GM18517 (cell line): Measurements from ENCODE around the gene SFXN2.

Source experiments
- ATAC-seq: cut with Tn5 transposase; IDR thresholded peaks from one replicate; pipeline ENCODE4 v1.9.1; 2021; ENCODE audit warnings: mild to moderate bottlenecking, moderate library complexity; ENCODE audit not compliant: unreplicated experiment

The SFXN2 gene

DNA sequence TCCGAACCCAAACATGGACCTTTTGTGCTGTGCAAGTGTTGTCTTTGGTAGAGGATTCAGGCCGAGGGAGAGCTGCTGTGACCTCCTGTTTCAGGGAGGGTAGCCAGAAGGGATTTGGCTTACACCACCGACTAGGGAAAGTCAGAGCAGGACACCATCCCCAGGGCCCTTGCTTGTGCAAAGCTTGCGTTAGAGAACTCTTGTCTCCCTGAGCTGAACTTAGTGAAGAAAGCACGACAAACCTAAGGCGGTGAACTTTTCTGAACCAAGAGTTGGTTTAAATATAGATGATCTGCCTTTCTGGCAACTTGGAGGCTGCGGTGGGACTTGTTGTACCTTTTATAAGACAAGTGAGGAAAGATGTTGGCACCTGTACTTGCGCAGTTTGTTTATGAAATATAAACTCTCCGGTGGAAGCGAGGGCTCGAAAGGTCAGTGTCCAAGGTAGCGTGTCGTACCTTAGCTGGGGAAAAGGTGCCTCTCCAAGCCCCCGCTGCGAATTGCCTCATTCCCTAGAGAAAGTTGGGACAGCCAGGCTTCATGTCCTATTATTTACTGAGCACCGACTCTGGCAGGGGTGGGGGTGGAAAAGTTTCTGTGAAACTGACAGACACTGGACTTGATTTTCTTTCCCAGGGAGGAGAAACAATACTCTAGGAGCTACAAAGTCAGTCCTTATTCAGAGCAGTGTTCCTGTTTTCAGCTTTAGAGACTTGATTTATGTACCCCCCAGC lies 60.9 kb downstream of the SFXN2 start:
- ATAC-seq, result no peak

DNA sequence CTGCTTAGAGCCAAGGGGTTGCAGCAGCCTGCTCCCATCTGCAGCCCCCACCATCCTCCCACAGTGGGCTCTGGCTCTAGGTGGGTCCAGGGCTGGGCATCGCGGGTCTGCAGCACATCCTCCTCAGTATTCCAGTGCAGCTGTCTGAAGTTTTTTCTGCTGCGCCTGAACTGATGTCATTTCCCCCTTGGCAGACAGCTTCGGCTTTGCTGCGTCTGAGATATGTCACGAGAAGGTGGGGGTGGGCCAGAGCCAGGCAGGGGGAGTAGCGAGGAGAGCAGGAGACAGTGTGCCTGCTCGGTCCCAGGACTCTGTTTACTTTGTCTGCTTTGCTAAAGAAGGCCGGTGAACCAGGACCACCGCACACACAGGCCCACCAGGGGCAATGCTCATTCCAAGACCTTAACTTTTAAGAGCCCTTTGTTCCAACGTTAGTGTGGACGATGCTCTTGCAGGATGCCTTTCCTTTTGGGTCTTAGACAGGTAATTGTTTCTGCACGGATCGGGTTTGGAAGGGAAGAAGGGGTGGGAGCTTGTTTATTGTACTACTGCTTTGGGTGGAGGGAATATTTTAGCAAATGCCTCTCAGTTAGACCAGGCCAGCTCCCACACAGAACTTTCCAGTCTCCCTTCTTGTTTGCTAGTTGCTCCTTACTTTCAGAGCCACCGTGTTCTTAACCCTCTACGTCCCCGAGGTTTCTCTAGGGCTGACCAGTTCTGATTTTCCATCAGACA lies 61.7 kb downstream of the SFXN2 start:
- no peak for ATAC-seq

- ATAC-seq, result no peak
Observed at GRCh38 chr10:102776779-102777456, 62.5 kb downstream of the SFXN2 start.

DNA sequence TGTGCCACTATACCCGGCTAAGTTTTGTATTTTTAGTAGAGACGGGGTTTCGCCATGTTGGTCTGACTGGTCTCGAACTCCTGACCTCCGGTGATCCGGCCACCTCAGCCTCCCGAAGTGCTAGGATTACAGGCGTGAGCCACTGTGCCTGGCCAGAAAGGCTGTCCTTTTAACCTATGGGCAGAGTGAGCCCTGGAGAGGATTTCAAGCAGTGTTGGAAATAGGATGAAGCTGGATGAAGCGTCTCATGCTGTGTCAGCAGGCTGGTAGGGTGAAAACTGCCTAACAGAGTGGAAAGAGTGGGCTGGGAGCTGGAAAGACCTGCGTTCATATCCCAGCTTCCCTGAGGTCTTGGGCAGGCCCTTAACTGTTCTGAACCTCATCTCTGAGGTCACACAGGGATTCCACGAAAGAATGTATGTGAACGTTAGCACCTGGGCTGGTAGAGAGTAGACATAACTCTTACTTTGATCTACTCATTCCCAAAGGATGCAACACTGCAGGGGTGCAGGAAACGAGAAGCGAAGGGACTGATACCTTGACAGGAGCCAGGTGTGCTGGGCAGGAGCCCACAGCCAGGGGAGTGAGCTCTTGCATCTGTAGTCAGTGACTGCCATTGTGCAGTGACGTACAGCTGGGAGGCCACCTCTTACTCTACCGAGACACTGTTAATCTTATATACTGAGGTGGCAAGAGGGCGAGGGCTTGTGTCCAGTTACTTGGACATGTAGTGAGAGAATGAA lies 63.4 kb downstream of the SFXN2 start:
- no peak for ATAC-seq

GRCh38 chr10:102778781-102779180 lies 64.3 kb downstream of the SFXN2 start:
- no peak for ATAC-seq

GRCh38 chr10:102779680-102780526 lies 65.5 kb downstream of the SFXN2 start:
- no peak for ATAC-seq

DNA sequence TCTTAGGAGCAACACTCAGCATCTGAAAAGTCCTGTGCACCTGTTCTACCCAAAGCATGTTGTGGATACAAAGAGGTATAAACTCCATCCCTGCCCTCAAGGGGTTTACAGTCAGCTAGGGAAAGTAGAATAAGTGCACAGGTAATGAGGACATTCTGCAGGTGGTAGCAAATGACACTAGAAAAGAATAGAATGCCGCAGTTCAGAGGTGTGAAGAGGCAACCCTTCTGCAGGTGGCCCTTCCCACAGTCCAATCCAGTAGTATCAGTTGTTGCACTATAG lies 66.0 kb downstream of the SFXN2 start:
- no peak for ATAC-seq

- no peak for ATAC-seq
Observed at GRCh38 chr10:102781090-102781920, 66.9 kb downstream of the SFXN2 start.

DNA sequence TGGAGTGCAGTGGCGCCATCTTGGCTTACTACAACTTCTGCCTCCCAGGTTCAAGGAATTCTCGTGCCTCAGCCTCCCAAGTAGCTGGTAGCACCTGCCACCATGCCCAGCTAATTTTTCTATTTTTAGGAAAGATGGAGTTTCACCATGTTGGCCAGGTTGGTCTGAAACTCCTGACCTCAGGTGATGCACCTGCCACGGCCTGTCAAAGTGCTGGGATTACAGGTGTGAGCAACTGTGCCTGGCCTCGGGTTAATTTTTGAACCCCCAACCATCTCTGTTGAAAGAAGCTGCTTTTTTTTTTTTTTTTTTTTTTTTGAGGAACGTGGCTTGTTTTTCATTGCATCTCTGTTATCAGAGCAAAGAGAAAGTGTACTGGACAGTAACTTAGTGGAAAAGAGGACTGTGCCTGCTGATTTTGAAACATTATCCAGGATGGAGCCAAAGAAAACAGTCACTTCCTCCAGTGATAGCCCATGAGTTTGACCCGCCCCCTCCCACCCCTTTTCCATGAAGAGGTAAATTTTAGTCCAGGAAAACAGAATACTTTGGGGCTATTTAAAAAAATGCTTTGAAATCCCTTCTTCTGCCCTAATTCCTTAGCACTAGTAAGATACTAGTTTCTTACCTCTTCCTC lies 67.6 kb downstream of the SFXN2 start:
- no peak for ATAC-seq

DNA sequence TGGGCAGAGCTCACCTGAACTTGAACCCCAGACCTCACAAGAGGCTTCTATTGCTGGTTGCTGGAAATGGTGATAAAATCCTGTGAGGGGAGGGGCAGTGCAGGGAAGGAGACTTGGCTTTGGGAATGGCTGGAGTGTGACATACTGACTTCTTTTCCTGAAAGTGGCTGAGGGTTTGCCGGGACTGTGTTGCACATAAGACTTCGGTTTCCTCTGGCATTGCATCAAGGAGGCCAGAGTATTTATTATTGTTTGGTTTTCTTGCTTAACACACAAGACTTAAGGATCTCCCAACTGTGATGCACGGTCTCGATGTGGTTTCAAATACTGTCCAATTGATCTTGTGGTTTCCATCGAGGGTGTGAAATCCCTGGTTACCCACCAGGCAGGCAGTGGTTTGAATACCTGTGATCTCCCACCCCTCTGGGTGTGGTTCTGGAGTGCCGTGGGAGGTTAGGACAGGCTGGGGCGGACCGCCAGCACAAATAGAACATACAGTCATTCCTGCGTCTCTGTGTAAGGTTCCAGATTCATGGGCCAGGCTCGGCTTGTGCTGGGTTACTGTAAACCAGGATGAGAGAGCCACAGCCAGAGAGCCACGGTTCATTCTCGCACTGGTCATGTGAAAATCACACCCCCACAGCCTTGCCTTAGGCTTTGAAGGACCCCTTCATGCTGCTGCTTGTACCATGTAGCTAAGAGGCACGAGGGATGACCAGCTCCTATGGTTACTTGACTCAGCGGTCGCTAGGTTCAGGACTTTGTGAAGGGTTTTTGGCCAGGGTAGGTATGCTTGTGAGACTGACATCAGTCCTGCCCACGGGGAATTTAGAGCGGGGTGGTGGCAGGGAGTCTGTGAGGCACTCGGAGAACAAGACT lies 68.5 kb downstream of the SFXN2 start:
- ATAC-seq, result no peak

- ATAC-seq, result no peak
Observed at GRCh38 chr10:102783568-102783967, 69.1 kb downstream of the SFXN2 start.

- no peak for ATAC-seq
Observed at GRCh38 chr10:102785818-102786217, 71.4 kb downstream of the SFXN2 start.

DNA sequence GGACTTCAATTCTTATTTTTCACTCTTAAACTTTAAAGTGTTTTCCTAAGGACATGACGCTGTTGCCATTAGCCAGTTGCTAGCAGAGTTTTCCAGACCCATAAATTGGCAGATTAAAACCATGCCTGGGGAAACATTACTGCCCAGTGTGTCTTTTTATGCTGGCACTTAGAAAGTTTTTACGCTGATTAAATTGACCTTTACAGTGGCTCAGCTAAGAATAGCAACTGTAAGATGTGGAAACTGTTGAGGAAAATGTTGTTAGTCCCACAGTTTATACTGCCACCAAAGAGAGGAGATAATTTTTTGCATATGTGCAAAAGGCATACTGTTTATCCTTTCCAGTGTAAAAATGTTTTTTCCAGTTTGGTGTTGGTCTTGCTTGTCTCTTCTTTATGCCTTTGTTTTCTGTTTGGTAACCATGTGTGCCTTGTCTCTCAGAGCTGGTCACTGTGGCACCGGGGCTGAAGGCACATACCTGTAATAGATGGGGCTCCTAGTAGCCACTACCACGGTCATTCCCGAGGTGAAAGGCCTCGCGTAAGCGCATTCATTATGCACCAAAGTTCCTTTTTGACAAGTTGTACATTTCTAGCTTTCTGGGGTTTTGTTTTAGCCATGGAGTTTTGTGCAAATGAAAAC lies 77.4 kb downstream of the SFXN2 start:
- ATAC-seq, result no peak
